GM12872 (cell line): ENCODE results near the gene SCAF4.

Experiments used
- TF ChIP-seq, protein P1 (sequence below): IDR thresholded peaks from 3 replicates; pipeline ENCODE4 v1.5.1; 2011; ENCODE audit warnings: low read depth, mild to moderate bottlenecking, low read length, moderate library complexity; ENCODE audit not compliant: insufficient read depth

Gene SCAF4

DNA sequence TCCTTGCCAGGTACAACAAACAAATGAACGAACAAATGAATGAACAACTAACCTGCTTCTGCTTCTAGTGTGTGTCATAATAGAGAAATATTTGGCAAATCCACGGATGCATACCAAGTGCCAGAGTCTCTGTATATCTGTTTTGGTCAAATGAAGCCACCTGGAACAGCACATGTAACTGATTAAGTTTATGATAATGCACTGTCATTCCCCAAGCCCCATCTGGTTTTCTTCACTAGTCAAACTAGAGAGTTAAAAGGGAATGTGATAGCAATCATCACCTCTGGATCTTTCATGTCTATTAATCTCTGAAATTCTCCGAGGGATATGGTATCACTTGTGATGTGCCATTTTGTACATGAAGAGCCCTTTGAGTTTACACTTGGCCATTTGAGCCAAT is 21.0 kb upstream of the SCAF4 start:
- TF ChIP-seq, protein P1, sequence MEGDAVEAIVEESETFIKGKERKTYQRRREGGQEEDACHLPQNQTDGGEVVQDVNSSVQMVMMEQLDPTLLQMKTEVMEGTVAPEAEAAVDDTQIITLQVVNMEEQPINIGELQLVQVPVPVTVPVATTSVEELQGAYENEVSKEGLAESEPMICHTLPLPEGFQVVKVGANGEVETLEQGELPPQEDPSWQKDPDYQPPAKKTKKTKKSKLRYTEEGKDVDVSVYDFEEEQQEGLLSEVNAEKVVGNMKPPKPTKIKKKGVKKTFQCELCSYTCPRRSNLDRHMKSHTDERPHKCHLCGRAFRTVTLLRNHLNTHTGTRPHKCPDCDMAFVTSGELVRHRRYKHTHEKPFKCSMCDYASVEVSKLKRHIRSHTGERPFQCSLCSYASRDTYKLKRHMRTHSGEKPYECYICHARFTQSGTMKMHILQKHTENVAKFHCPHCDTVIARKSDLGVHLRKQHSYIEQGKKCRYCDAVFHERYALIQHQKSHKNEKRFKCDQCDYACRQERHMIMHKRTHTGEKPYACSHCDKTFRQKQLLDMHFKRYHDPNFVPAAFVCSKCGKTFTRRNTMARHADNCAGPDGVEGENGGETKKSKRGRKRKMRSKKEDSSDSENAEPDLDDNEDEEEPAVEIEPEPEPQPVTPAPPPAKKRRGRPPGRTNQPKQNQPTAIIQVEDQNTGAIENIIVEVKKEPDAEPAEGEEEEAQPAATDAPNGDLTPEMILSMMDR, result no peak

DNA sequence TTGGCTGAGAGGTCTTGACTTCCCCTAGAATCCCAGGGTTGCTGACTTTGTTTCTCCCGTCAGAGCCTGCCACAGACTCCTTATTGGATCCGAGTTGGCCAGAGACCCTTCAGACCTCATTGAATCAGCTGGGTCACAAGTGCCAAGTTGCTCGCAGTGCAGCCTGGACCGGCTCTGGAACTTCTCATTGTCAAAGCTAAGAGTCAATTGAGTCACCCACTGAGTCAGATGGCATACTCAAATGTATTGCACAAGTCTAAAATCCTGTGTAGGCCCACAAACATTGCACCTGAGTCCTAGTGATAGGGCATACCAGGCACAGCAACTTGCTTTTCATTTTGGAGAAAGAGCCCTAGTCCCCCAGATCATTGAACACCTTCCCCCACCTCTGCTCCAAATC is 20.4 kb upstream of the SCAF4 start:
- TF ChIP-seq, protein P1, result no peak

DNA sequence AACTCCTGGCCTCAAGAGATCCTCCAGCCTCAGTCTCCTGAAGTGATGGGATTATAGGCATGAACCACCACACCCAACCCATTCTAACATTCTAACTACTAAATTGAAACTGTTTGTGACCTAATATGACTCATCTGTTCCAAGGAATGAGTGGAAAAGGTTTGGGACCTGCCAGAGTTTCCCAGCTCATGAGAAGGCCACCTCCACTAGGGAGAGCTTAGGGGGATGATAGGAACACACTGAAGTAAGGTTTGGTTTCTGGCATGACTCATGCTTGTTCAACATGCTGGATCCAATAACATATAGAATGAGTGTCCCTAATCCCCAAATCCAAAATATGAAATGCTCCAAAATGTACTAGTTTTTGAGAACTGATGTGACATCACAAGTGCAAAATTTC is 18.9 kb upstream of the SCAF4 start:
- TF ChIP-seq, protein P1, result no peak

DNA sequence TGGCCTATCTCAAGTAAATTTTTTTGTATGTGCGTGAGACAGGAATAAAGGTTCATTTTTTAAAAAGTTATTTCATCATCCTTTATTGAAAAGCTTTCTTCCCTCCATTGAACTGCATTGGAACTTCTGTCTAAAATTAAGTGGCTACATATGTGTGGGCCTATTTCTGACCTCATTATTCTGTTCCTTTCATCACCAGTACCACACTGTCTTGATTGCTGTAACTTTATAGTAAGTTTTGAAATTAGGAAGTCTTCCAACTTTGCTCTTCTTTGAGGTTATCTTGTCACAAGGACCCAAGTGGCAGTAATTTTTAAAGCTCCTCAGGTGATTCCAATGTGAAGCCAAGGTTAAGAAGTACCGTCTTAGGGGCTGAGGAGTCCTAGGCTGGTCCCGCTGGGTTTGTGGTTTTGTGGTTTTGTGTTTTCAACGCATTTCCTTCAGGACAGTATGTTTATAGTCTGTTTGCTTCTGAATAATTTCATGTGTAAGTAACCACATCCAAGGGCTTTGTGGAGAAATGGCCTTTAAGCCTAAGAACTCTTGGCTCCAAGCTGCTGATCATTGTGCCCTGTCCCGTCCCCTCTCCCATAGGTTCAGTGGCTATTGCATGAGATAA is 12.4 kb upstream of the SCAF4 start:
- TF ChIP-seq, protein P1, result no peak

DNA sequence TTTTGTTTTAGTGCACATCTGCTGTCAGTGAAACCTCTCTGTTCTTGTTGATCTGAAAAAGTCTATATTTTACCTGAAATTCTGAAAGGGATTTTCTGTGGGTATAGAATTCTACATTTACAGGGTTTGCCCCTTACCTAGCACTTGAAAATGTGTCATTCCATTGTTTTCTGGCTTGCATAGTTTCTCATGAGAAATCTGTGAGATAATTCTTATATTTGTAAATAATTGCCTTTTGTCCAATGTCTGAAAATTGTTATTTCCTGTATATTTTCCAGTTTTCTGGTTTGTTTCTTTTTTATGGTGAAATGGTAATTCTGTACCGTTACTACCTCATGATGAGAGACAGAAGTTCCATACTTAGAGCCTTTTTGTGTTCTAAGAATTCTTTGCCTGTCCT is 11.8 kb upstream of the SCAF4 start:
- TF ChIP-seq, protein P1, result no peak

DNA sequence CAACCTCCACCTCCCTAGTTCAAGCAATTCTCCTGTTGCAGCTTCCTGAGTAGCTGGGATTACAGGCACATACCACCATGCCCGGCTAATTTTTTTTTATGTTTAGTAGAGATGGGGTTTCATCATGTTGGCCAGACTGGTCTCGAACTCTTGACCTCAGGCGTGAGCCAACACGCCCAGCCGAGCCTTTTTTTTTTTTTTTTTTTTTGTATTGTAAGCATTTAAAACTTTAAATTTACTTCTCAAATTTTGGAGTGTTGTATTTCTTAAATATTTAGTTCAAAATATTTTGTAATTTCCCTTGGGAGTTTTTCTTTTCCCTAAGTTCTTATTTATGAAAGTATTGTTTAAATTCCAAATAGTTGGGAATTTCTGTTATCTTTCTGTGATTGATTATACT is 9.2 kb upstream of the SCAF4 start:
- TF ChIP-seq, protein P1, result no peak

DNA sequence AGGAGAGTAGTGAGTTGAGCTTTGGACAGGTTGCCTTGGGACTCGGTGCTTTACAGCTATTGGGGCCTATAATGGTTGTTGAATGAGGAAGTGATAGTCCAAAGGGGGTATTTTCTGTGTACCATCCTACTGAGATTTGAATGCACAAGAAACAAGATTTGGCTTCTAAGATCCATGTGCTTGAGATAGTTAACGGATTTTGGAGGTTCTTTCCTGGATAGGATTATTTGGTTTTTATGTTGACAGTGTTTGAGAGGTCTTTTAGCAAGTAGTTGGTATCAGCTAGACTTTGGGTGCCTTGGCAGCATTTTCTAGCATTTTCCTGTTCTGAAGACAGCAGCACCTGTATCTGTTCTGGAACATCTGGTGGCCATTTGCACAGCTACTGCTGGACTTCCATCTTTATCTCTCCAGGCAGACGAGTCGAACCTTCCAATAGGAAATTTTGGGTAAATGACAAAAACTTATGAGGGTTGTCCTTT is 3.6 kb upstream of the SCAF4 start:
- TF ChIP-seq, protein P1, result no peak
